IMR-90 (cell line): ENCODE data around the gene ABCG8. TPM values are rescaled to one million over a fixed set of nuclear protein-coding genes. Genes with fewer than 3 reads are reported as not detected.
"Not testable (repeated sequence)": the region's sequence is repeated elsewhere in the genome, so short reads cannot be mapped to it uniquely, and the experiment has no call there.

Experiments used
- ATAC-seq: fragments of 200-7000 bp; cut with Tn5 transposase; 2 replicates; pipeline ENCODE4 v1.9.1; 2020; ENCODE audit warnings: low read depth, mild to moderate bottlenecking, moderate library complexity
- BruUV-seq: library from RNA; stranded (reverse); fragments of 400-500 nt; replicated peaks from 2 replicates; lab custom pipeline; 2021; lab: Mats Ljungman, UMichigan
- CTCF ChIA-PET: fragments of 300-600 bp; formaldehyde crosslinking; extraction: SDS; loops from one replicate; lab custom pipeline; 2021; ENCODE audit warnings: antibody characterized with exemption; lab: Yijun Ruan, JAX
- POLR2A ChIA-PET: fragments of 300-600 bp; sonication (Branson Sonifier 250); formaldehyde crosslinking; loops from one replicate; lab custom pipeline; 2022; ENCODE audit warnings: antibody characterized with exemption; ENCODE audit not compliant: unreplicated experiment; lab: Charles Lee
- DNase-seq: peaks from one replicate; pipeline ENCODE4 v3.0.0; 2013
- H2AFZ ChIP-seq: replicated peaks from 2 replicates; pipeline ENCODE3; 2013; ENCODE audit warnings: low read length, mild to moderate bottlenecking; ENCODE audit not compliant: poor library complexity
- H2AK5ac ChIP-seq: 2 replicates; pipeline ENCODE4 v1.6.1; 2013; ENCODE audit warnings: low read depth, low read length, inconsistent platforms
- H2AK9ac ChIP-seq: replicated peaks from 2 replicates; pipeline ENCODE3; 2013; ENCODE audit warnings: mild to moderate bottlenecking, low read depth, low read length, moderate library complexity; ENCODE audit not compliant: poor library complexity
- H2BK120ac ChIP-seq: 2 replicates; pipeline ENCODE4 v1.6.1; 2013; ENCODE audit warnings: low read depth, low read length, inconsistent platforms
- H2BK15ac ChIP-seq: 3 replicates; pipeline ENCODE4 v1.6.1; 2013; ENCODE audit warnings: low read depth, low read length, inconsistent platforms
- H2BK20ac ChIP-seq: 2 replicates; pipeline ENCODE4 v1.6.1; 2013; ENCODE audit warnings: low read depth, mild to moderate bottlenecking, inconsistent platforms, low read length, moderate library complexity
- H2BK5ac ChIP-seq: 2 replicates; pipeline ENCODE4 v1.6.1; 2013; ENCODE audit warnings: mild to moderate bottlenecking, low read depth, low read length, inconsistent platforms; ENCODE audit not compliant: poor library complexity, severe bottlenecking
- H3K14ac ChIP-seq: replicated peaks from 2 replicates; pipeline ENCODE4 v1.6.1; 2013; ENCODE audit warnings: low read depth, low read length, inconsistent platforms
- H3K18ac ChIP-seq: 2 replicates; pipeline ENCODE4 v1.6.1; 2013; ENCODE audit warnings: low read depth, low read length, control low read depth
- H3K23ac ChIP-seq: 2 replicates; pipeline ENCODE4 v1.6.1; 2013; ENCODE audit warnings: low read depth, low read length, inconsistent platforms
- H3K27ac ChIP-seq: 2 replicates; pipeline ENCODE4 v1.5.1; 2013; ENCODE audit warnings: mild to moderate bottlenecking, control low read depth, low read length; ENCODE audit not compliant: insufficient read depth
- H3K27me3 ChIP-seq: 2 replicates; pipeline ENCODE4 v1.6.1; 2013; ENCODE audit warnings: low read length; ENCODE audit not compliant: control insufficient read depth, insufficient read depth
- H3K36me3 ChIP-seq: 2 replicates; pipeline ENCODE4 v1.6.1; 2013; ENCODE audit warnings: low read length, mixed read lengths; ENCODE audit not compliant: control insufficient read depth, insufficient read depth
- H3K4ac ChIP-seq: 2 replicates; pipeline ENCODE4 v1.6.1; 2013; ENCODE audit warnings: low read depth, low read length, inconsistent platforms
- H3K4me1 ChIP-seq: 2 replicates; pipeline ENCODE4 v1.6.1; 2013; ENCODE audit warnings: low read length, mixed read lengths; ENCODE audit not compliant: control insufficient read depth, insufficient read depth
- H3K4me2 ChIP-seq: 2 replicates; pipeline ENCODE4 v1.6.1; 2013; ENCODE audit warnings: low read depth, mild to moderate bottlenecking, control low read depth, low read length, moderate library complexity
- H3K4me3 ChIP-seq: 2 replicates; pipeline ENCODE4 v1.5.1; 2013; ENCODE audit warnings: low read depth, mild to moderate bottlenecking, control low read depth, low read length, moderate library complexity; ENCODE audit not compliant: insufficient read depth
- H3K56ac ChIP-seq: 2 replicates; pipeline ENCODE4 v1.6.1; 2013; ENCODE audit warnings: low read length, inconsistent platforms; ENCODE audit not compliant: insufficient read depth; ENCODE audit errors: extremely low read depth
- H3K79me1 ChIP-seq, 2 experiments: 2 replicates each; pipeline ENCODE4 v1.6.1; 2013; ENCODE audit warnings: low read length in 2 of 2, inconsistent platforms in 1 of 2, low read depth in 1 of 2
- H3K9ac ChIP-seq: 2 replicates; pipeline ENCODE4 v1.6.1; 2013; ENCODE audit warnings: low read depth, low read length, control low read depth
- H3K9me1 ChIP-seq: 2 replicates; pipeline ENCODE4 v1.6.1; 2013; ENCODE audit warnings: low read length, inconsistent platforms; ENCODE audit not compliant: insufficient read depth
- H3K9me3 ChIP-seq: 2 replicates; pipeline ENCODE4 v1.6.1; 2013; ENCODE audit warnings: low read length; ENCODE audit not compliant: control insufficient read depth, insufficient read depth
- H4K20me1 ChIP-seq: 2 replicates; pipeline ENCODE4 v1.6.1; 2013; ENCODE audit warnings: low read length, inconsistent platforms; ENCODE audit not compliant: insufficient read depth
- H4K5ac ChIP-seq: 2 replicates; pipeline ENCODE4 v1.6.1; 2013; ENCODE audit warnings: mild to moderate bottlenecking, low read depth, low read length, control low read depth
- H4K8ac ChIP-seq, 2 experiments: 2 replicates each; pipeline ENCODE4 v1.6.1; 2013; ENCODE audit warnings: low read depth in 2 of 2, low read length in 2 of 2, control low read depth in 1 of 2, inconsistent platforms in 1 of 2
- H4K91ac ChIP-seq: 2 replicates; pipeline ENCODE4 v1.6.1; 2013; ENCODE audit warnings: low read depth, low read length, inconsistent platforms; ENCODE audit not compliant: insufficient read depth
- CEBPB ChIP-seq: IDR thresholded peaks from 2 replicates; pipeline ENCODE4 v1.6.1; 2012; ENCODE audit warnings: low read depth, low read length, improper control_type of control experiment
- WGBS, 2 experiments: methylation state at CpG; one replicate each; pipeline versions ENCODE4 v1.1.5 to v1.1.7; 2013; ENCODE audit warnings: missing lambda C conversion rate in 2 of 2; ENCODE audit not compliant: insufficient read length in 1 of 2; ENCODE audit errors: extremely low coverage in 2 of 2; 5-methylcytosine and 5-hydroxymethylcytosine counted together
- dilution Hi-C: fragments of 300-500 bp; cut with HindIII; formaldehyde crosslinking; loops from one replicate; pipeline ENCODE4 v1.14.3; 2018; ENCODE audit warnings: low sequenced_read_pairs; ENCODE audit not compliant: unreplicated experiment
- in situ Hi-C: fragments of 300-500 bp; cut with MboI; formaldehyde crosslinking; loops from 3 replicates; pipeline ENCODE4 v1.14.3; 2019; ENCODE audit warnings: low sequenced_read_pairs, inconsistent platforms, mixed read lengths
- intact Hi-C: fragments of 100-400 bp; cut with micrococcal nuclease; formaldehyde crosslinking; loops from 2 replicates; pipeline ENCODE4 v1.10.0; 2022
- polyA plus RNA-seq, 3 experiments: library from polyadenylated mRNA; depleted of rRNA; stranded (reverse); fragments of >200 nt; gene quantifications; 2 replicates each; pipeline ENCODE4 v1.2.3, GENCODE V29; 2012; ENCODE audit warnings: low replicate concordance in 1 of 3
- total RNA-seq: library from RNA; depleted of rRNA; stranded (reverse); fragments of >200 nt; gene quantifications from 2 replicates; pipeline ENCODE4 v1.2.3, GENCODE V29; 2012

The ABCG8 gene
- total and polyA plus RNA-seq, 2 of the 4 experiments (the other 2 are of a cell fraction), result not detected

- intact Hi-C loops, ATAC-seq, H3K14ac ChIP-seq, POLR2A ChIA-PET, H3K4me2 ChIP-seq, H4K5ac ChIP-seq, H2BK5ac ChIP-seq, H4K91ac ChIP-seq, H4K20me1 ChIP-seq, H2BK120ac ChIP-seq, H3K27me3 ChIP-seq, H3K27ac ChIP-seq, DNase-seq, H3K9me1 ChIP-seq, BruUV-seq, H3K9me3 ChIP-seq, H3K23ac ChIP-seq, dilution Hi-C loops, H3K18ac ChIP-seq, H2AK5ac ChIP-seq, H2AFZ ChIP-seq, CTCF ChIA-PET, H3K79me1 ChIP-seq, H4K8ac ChIP-seq, in situ Hi-C loops, H2BK20ac ChIP-seq, H2BK15ac ChIP-seq, H3K9ac ChIP-seq, H3K4me1 ChIP-seq, H3K4me3 ChIP-seq, H3K4ac ChIP-seq, H3K56ac ChIP-seq, H2AK9ac ChIP-seq: not testable (repeated sequence)
- no CpG with 5 or more reads among the region's 8 CpGs for WGBS, 2 experiments
- peaks cover 13% of the 10 kb centered on the region for H3K36me3 ChIP-seq
- TF ChIP-seq CEBPB, result peak; percentile 69
Measured at GRCh38 chr2:43911136-43911790, 72.5 kb downstream of the ABCG8 start.
